Measurements from ENCODE around the gene ATL3. TPM values are rescaled to one million over a fixed set of nuclear protein-coding genes. Genes with fewer than 3 reads are reported as not detected.
A peak's percentile ranks its signal among the peaks of the same experiment; 100 is the strongest.

The ATL3 gene
- total and polyA plus RNA-seq, 2 donors (not counting 3 experiments of a cell fraction or from before 2014, with no cell fraction given) = 21.7 to 70.2 TPM

DNA sequence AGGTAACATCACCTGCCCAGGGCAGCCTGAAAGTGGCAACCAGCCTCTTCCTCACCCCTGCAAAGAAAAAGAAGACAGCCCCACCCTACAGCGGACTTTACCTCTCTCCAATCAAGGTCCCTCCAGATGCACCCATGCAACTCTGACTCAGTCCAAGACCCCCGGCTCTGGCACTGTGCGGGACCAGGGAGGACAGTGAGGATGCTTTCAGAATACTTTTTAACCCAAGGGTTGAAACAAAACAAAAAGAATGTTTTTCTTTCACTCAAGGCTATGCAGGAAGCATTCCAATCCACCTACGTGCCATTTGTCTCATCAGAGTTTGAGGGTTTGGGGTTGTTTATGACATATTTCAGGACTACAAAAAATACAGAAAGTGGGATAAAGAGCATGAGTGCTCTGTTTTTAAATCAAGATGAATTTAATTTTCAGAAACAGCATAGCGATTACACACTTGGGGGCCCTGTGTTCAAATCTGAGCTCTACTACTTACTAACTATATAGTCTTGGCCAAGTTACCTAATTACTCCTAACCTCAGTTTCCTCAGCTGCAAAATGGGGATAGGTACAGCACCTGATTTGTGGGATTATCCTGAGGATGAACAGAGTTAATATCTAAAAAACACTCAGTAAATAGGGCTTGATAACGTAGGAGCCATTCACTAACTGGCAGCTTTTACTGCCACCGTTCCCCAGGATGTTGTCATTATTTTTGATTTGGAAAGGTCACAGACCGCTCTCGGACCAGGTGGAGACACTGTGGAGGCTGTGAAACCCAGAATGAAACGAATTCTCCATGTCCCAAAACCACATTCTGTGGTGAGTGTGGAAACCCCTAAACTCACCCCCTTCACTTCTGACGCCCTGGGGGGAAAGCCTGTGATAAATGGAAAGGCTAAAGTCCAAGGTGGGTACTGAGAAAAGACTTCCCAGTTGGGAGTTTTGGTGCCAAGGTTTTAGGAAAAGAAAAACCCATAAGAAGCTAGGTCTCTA lies 62.5 kb downstream of the ATL3 start:
- CTCF ChIA-PET = interaction anchor here (1.0 kb wide), 1 partner anchor 130 kb away, joined by 6 read pairs; no protein-coding TSS in a partner anchor
- Histone ChIP-seq H3K79me2 (ENCODE audit: control insufficient read depth, insufficient read depth, low read length) (peaks cover 15% of the 10 kb centered on the region), H3K9me1 (replicated peaks; ENCODE audit: control insufficient read depth, extremely low read depth, insufficient read depth, low read length) (no peaks in the 10 kb centered on the region), H3K4me2 (ENCODE audit: insufficient read depth, low read length) (no peak overlapping the region), H3K4me3 (replicated peaks in 1 of 3; ENCODE audit: insufficient read depth in 1 of 3, low read depth in 1 of 3, low read length in 3 of 3) (no peak overlapping the region), H3K36me3 (ENCODE audit: control insufficient read depth in 2 of 2, extremely low read depth in 1 of 2, insufficient read depth in 2 of 2, low read length in 2 of 2) (no peaks in the 10 kb centered on the region), H3K9me3 (replicated peaks; ENCODE audit: control insufficient read depth, insufficient read depth, low read length) (no peaks in the 10 kb centered on the region), H3K27ac (ENCODE audit: insufficient read depth, low read depth, low read length) (no peak overlapping the region), H3K4me1 (ENCODE audit: control insufficient read depth, extremely low read depth, insufficient read depth, low read length) (peaks cover 23% of the 10 kb centered on the region), H4K20me1 (replicated peaks; ENCODE audit: control insufficient read depth, extremely low read depth, insufficient read depth, low read length) (no peaks in the 10 kb centered on the region), H2AFZ (ENCODE audit: low read depth, low read length) (no peak overlapping the region), H3K27me3 (ENCODE audit: control insufficient read depth in 2 of 2, insufficient read depth in 2 of 2, low read length in 2 of 2) (no peaks in the 10 kb centered on the region), H3K9ac (replicated peaks; ENCODE audit: extremely low read depth, insufficient read depth, low read length) (no peak overlapping the region)
- no TSS peak for BruUV-seq (replicated peaks)
- DNase-seq (ENCODE audit: low read depth, low spot score) (no peak), FAIRE-seq (peak; percentile 31)
- intact Hi-C loops (cut with micrococcal nuclease) = no loop called here
- POLR2A ChIA-PET = no interaction called here
- no peak for TF ChIP-seq JUN (IDR thresholded peaks at IDR 0.05; ENCODE audit: borderline replicate concordance, insufficient read depth, insufficient read length, low read depth)
- TF ChIP-seq, protein P1, sequence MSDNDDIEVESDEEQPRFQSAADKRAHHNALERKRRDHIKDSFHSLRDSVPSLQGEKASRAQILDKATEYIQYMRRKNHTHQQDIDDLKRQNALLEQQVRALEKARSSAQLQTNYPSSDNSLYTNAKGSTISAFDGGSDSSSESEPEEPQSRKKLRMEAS (IDR thresholded peaks at IDR 0.05; ENCODE audit: insufficient read depth, insufficient read length) = no peak
- TF ChIP-seq, protein P2, sequence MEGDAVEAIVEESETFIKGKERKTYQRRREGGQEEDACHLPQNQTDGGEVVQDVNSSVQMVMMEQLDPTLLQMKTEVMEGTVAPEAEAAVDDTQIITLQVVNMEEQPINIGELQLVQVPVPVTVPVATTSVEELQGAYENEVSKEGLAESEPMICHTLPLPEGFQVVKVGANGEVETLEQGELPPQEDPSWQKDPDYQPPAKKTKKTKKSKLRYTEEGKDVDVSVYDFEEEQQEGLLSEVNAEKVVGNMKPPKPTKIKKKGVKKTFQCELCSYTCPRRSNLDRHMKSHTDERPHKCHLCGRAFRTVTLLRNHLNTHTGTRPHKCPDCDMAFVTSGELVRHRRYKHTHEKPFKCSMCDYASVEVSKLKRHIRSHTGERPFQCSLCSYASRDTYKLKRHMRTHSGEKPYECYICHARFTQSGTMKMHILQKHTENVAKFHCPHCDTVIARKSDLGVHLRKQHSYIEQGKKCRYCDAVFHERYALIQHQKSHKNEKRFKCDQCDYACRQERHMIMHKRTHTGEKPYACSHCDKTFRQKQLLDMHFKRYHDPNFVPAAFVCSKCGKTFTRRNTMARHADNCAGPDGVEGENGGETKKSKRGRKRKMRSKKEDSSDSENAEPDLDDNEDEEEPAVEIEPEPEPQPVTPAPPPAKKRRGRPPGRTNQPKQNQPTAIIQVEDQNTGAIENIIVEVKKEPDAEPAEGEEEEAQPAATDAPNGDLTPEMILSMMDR (IDR thresholded peaks at IDR 0.05; ENCODE audit: extremely low read depth in 1 of 2, insufficient read depth in 1 of 2, low read depth in 1 of 2, low read length in 2 of 2) = no peak
- TF ChIP-seq POLR2A (IDR thresholded peaks at IDR 0.05; ENCODE audit: low read depth, low read length) = no peak
- TF ChIP-seq EZH2 (IDR thresholded peaks at IDR 0.05; ENCODE audit: borderline replicate concordance, low read depth, low read length, severe bottlenecking) = no peak
- TF ChIP-seq GATA2 (IDR thresholded peaks at IDR 0.05; ENCODE audit: insufficient read depth, insufficient read length, low read depth, low read length) = no peak
- dilution Hi-C loops (cut with MboI; ENCODE audit: extremely low pct_ligation_motif_present, low sequenced_read_pairs) = no loop called here

Measured in endothelial cell of umbilical vein (primary cell).